Peyer's patch (tissue), 4 donors: ENCODE data around the gene DGCR6L. TPM values are rescaled to one million over a fixed set of nuclear protein-coding genes. Genes with fewer than 3 reads are reported as not detected.
"Not testable (repeated sequence)": the region's sequence is repeated elsewhere in the genome, so short reads cannot be mapped to it uniquely, and the experiment has no call there.

Experiments used
- DNase-seq, 3 donors: peaks; one replicate each; pipeline ENCODE4 v3.0.0-alpha.2; 2017 to 2019
- H3K27ac ChIP-seq, 4 donors: fragments of 200-600 bp; sonication (generic); one replicate each; pipeline ENCODE4 v1.5.1; 2016 to 2019
- H3K27me3 ChIP-seq, 2 donors: fragments of 200-600 bp; sonication (generic); one replicate each; pipeline ENCODE4 v1.5.1; 2019
- H3K36me3 ChIP-seq, 3 donors: fragments of 200-600 bp; sonication (generic); one replicate each; pipeline ENCODE4 v1.5.1; 2016 to 2019
- H3K4me1 ChIP-seq, 4 donors: fragments of 200-600 bp; sonication (generic); one replicate each; pipeline ENCODE4 v1.5.1; 2016 to 2019
- H3K4me3 ChIP-seq, 4 donors: fragments of 200-600 bp; sonication (generic); 1 replicate in 3 of 4; 2 replicates in 1 of 4; pipeline ENCODE4 v1.5.1; 2016 to 2019; ENCODE audit warnings: mild to moderate bottlenecking in 1 of 4
- H3K9me3 ChIP-seq, 4 donors: fragments of 200-600 bp; sonication (generic); one replicate each; pipeline ENCODE4 v1.5.1; 2016 to 2019; ENCODE audit warnings: mild to moderate bottlenecking in 1 of 4
- CTCF ChIP-seq, 6 experiments: fragments of 450-650 bp in 4 of 6; fragments of 200-600 bp in 2 of 6; sonication (generic) in 1 of 6; IDR thresholded peaks; one replicate each; pipeline ENCODE4 v1.5.1; 2017 to 2019; ENCODE audit warnings: antibody characterized with exemption in 6 of 6, mild to moderate bottlenecking in 3 of 6, moderate library complexity in 1 of 6
- POLR2A ChIP-seq, 2 donors: fragments of 450-650 bp; IDR thresholded peaks; one replicate each; pipeline ENCODE4 v1.5.1; 2017; ENCODE audit warnings: antibody characterized with exemption in 2 of 2, mild to moderate bottlenecking in 2 of 2, moderate library complexity in 2 of 2
- total RNA-seq, 4 donors: library from RNA; depleted of rRNA; stranded (reverse); fragments of >200 nt; gene quantifications; one replicate each; pipeline ENCODE4 v1.1.0, GENCODE V29; 2016

DGCR6L gene
- total RNA-seq, 4 donors from 2014 or later = 21.3 to 38.9 (median 31.9) TPM

GRCh38 chr22:20273758-20274181, 46.1 kb downstream of the DGCR6L start:
- Histone ChIP-seq H3K4me3 (no peak overlapping the region), H3K4me1 (no peaks in the 10 kb centered on the region), H3K27ac (no peak overlapping the region), H3K36me3 (no peaks in the 10 kb centered on the region), H3K27me3 (no peaks in the 10 kb centered on the region), H3K9me3 (no peaks in the 10 kb centered on the region)
- TF ChIP-seq POLR2A (IDR thresholded peaks at IDR 0.05) = no peak
- TF ChIP-seq CTCF (IDR thresholded peaks at IDR 0.05) = no peak
- DNase-seq = no peak

GRCh38 chr22:20272700-20273099, 47.2 kb downstream of the DGCR6L start:
- H3K9me3 ChIP-seq = no peaks in the 10 kb centered on the region
- peaks cover 0 to 5% (median 4%) of the 10 kb centered on the region in 4 donors for H3K4me1 ChIP-seq
- no peak for TF ChIP-seq CTCF (IDR thresholded peaks at IDR 0.05)
- no peak for TF ChIP-seq POLR2A (IDR thresholded peaks at IDR 0.05)
- no peaks in the 10 kb centered on the region for H3K36me3 ChIP-seq
- H3K4me3 ChIP-seq = no peak overlapping the region
- H3K27ac ChIP-seq = no peak overlapping the region
- H3K27me3 ChIP-seq = no peaks in the 10 kb centered on the region
- no peak for DNase-seq

- Histone ChIP-seq H3K9me3 (no peaks in the 10 kb centered on the region), H3K4me3 (no peak overlapping the region), H3K27me3 (no peaks in the 10 kb centered on the region), H3K36me3 (no peaks in the 10 kb centered on the region), H3K27ac (no peak overlapping the region), H3K4me1 (peaks cover 0 to 10% (median 9%) of the 10 kb centered on the region in 4 donors)
- DNase-seq = no peak
- no peak for TF ChIP-seq POLR2A (IDR thresholded peaks at IDR 0.05)
- no peak for TF ChIP-seq CTCF (IDR thresholded peaks at IDR 0.05)
Observed at GRCh38 chr22:20272174-20272573, 47.7 kb downstream of the DGCR6L start.

DNA sequence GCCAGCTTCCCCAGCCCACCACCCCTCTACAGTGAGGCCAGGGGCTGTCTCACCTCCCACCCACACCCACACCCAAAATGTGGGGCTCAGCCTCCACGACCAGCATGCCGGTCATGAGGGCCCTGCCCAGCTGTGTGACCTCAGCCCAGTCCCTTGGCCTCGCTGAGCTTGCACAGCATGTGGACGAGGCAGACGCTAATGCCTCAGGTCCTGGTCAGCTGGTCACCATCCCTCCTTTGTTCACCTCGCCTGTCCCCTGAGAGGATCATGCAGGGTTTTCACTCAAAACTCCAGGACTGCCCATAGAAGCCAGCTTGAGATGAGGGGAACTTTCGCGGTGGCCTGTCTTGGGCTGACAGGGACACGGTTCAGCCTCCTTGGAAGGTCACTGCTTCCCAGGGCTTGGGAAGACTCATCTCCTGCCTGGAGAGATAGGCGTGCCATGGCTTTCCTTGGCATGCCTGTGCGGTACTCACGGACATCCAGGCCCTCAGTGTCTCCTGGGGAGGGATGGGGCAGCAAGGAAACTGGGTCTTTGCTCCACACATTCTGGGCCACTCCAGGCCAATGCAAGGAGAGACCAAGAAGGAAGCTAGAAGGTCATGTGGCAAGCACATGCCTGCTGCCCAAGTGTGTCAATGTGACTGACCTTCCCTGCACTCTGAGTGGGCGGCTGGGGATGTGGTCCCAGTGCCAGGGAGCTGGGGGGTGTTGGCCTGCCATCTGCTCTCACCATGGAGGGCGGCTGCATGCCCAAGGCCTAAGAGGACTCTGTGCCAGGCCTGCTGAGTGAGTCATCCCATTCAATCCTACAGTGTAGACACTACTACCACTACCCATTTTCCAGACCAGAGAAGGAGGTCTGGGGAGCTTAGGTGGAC, 48.5 kb downstream of the DGCR6L start:
- TF ChIP-seq POLR2A (IDR thresholded peaks at IDR 0.05) (no peak), CTCF (IDR thresholded peaks at IDR 0.05) (no peak)
- Histone ChIP-seq H3K36me3 (no peaks in the 10 kb centered on the region), H3K27me3 (no peaks in the 10 kb centered on the region), H3K4me1 (peaks cover 0 to 16% (median 10%) of the 10 kb centered on the region in 4 donors), H3K27ac (no peak overlapping the region), H3K9me3 (no peaks in the 10 kb centered on the region), H3K4me3 (no peak overlapping the region)
- no peak for DNase-seq

DNA sequence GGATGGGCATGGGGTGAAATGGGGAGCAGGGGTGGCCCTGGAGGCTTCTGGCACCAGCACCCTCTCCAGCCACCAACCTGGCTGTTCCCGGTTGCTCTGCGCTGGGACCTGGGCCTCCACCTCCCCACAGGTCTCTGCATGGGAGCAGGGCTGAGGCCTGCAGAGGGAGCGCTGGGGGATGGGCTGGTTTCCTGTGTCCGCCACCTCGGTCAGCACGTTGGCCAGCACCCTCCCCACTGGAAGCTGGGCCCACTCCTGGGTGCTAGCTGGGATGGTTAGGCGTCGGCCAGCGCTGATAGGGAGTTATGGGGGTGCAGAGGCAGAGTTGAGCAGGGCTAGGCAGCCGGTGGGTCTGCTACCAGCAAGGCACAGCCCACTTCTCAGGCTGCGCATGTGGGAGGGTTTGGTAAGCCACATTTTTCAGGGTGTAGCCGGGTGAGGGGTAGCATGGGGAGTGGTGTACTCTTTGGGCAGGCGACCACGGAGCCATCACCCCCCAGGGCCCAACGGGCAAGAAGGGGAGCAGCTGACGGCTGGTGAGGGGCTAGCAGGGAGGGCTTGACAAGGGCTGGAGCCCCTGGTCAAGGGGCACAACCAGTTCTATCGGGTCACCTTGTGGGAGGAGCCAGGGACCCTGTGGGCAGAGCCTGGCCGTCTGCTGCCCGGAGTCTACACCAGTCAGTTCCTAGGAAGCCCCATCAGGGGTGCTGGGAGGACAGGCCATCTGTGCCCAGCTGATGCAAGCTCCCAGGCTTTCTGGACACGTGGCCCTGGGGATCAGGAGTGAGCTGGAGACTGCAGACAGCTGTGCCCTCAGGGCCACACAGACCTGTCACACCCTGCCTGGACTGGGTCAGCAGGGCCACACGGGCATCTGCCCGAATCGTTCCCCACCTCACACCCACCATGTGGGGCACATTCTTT, 49.4 kb downstream of the DGCR6L start:
- not testable (repeated sequence) for H3K9me3 ChIP-seq, H3K27me3 ChIP-seq, H3K27ac ChIP-seq, DNase-seq, H3K4me3 ChIP-seq, H3K36me3 ChIP-seq
- H3K4me1 ChIP-seq = peaks cover 0 to 16% (median 10%) of the 10 kb centered on the region in 4 donors

- peaks cover 0 to 16% (median 10%) of the 10 kb centered on the region in 4 donors for H3K4me1 ChIP-seq
- DNase-seq, H3K27ac ChIP-seq: not testable (repeated sequence)
Observed at GRCh38 chr22:20269673-20270072, 50.2 kb downstream of the DGCR6L start.

DNA sequence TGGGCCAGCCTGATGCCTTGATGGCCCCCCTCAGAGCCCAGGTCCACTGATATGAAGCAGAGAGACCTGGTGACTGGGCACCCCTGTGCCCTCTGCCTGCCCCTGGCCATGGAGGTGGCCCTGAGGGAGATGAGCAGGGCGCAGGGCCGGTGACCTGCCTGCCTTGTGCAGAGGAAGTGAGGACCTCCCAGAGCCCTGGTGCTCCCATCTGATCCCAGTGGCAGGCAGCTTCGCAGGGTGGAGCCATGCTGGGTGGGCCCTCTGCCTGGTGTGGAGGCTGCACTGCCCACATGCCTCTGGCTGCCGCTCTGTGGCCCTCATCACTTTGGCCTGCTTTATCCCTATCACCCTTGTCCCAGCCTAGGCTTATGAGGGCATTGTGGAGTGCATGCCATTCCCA, 50.7 kb downstream of the DGCR6L start:
- H3K27me3 ChIP-seq = not testable (repeated sequence)
- H3K4me1 ChIP-seq = peaks cover 0 to 16% (median 10%) of the 10 kb centered on the region in 4 donors

More at GRCh38 chr22:20269673-20270072, 50.2 kb downstream of the DGCR6L start:
- H3K9me3 ChIP-seq, H3K27me3 ChIP-seq, H3K4me3 ChIP-seq, H3K36me3 ChIP-seq: not testable (repeated sequence)

More for the DNA sequence above, 50.7 kb downstream of the DGCR6L start:
- H3K4me3 ChIP-seq, DNase-seq, H3K36me3 ChIP-seq, H3K27ac ChIP-seq, H3K9me3 ChIP-seq: not testable (repeated sequence)
